Large intestine (tissue), 3 donors: ENCODE data around the gene SESN2. TPM values are rescaled to one million over a fixed set of nuclear protein-coding genes. Genes with fewer than 3 reads are reported as not detected.
A peak's percentile ranks its signal among the peaks of the same experiment; 100 is the strongest.

Experiments
- DNase-seq, 2 donors: peaks; one replicate each; pipeline versions ENCODE4 v3.0.0 to v3.0.0-alpha.2; 2013
- H3K27ac ChIP-seq: one replicate; pipeline ENCODE4 v1.5.1; 2013; ENCODE audit warnings: low read length
- H3K27me3 ChIP-seq: 2 replicates; pipeline ENCODE4 v1.6.1; 2013; ENCODE audit warnings: low read length; ENCODE audit not compliant: control insufficient read depth, insufficient read depth
- H3K36me3 ChIP-seq: 2 replicates; pipeline ENCODE4 v1.6.1; 2013; ENCODE audit warnings: low read length; ENCODE audit not compliant: control insufficient read depth, insufficient read depth
- H3K4me1 ChIP-seq: one replicate; pipeline ENCODE4 v1.6.1; 2013; ENCODE audit warnings: low read length; ENCODE audit not compliant: control insufficient read depth, insufficient read depth
- H3K4me3 ChIP-seq: one replicate; pipeline ENCODE4 v1.5.1; 2013; ENCODE audit warnings: low read length
- H3K9me3 ChIP-seq: one replicate; pipeline ENCODE4 v1.6.1; 2013; ENCODE audit warnings: mild to moderate bottlenecking, low read depth, low read length, moderate library complexity; ENCODE audit not compliant: control insufficient read depth
- WGBS: methylation state at CpG from one replicate; pipeline ENCODE4 v1.1.5; 2013; ENCODE audit warnings: low lambda C conversion rate; ENCODE audit not compliant: insufficient coverage; 5-methylcytosine and 5-hydroxymethylcytosine counted together
- polyA plus RNA-seq: library from polyadenylated mRNA; unstranded; fragments of 120-200 nt; gene quantifications from one replicate; pipeline ENCODE4 v1.2.1, GENCODE V29; 2013

The SESN2 gene
- polyA plus RNA-seq, 1 donor, result 30.4 TPM

DNA sequence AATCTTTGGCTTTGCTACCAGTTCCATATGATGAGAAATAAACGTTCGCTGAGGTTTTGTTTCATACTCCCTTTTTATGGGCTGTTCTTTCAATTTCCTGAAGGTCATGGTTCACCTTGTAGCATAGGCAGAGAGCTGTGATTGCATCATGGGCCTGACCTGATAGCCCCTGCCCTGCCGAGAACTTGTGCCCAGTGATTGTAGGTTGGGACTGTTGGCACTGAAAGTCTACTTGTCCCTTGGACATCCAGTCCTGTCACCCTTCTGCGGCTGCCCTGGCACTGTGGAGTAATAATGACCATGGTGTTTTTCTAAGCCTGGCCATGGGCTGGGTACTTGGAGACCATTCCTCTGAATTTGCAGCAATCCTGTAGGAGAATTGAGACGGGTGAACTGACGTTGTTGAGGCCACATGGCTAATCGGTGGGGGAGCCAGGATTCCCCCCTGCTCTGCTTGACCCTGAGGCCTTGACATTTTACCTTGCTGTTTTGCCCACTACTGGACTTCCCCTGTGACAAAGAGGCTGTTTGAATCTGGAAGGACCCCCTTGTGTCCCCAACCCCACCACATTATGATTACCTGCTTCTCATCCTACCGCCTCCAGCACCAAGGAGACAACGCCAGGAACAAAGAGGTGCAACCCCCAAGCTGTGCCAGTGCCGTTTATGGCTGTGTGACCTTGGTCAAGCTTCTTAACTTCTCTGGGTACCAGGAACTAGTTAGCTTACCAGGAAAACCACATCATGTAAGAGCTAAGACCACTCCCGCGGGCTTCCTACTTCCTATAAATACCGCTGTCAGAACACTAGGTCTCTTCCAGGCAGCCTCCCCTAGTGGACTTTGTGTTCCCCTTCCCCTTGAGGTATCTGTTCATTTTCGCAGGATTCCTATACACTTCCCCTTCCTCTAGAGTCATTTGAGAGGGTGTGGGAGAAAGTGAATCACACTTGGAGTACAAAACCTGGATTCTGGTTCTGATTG, 23.4 kb downstream of the SESN2 start:
- no peak overlapping the region for H3K4me3 ChIP-seq
- WGBS, result no CpG with 5 or more reads among the region's 14 CpGs
- DNase-seq, result peak in 1 of 2 donors; percentile 58
- no peaks in the 10 kb centered on the region for H3K9me3 ChIP-seq
- H3K27me3 ChIP-seq, result no peaks in the 10 kb centered on the region
- H3K4me1 ChIP-seq, result peaks cover 20% of the 10 kb centered on the region
- peak overlapping the region; percentile 65 for H3K27ac ChIP-seq
- H3K36me3 ChIP-seq, result peaks cover 47% of the 10 kb centered on the region

DNA sequence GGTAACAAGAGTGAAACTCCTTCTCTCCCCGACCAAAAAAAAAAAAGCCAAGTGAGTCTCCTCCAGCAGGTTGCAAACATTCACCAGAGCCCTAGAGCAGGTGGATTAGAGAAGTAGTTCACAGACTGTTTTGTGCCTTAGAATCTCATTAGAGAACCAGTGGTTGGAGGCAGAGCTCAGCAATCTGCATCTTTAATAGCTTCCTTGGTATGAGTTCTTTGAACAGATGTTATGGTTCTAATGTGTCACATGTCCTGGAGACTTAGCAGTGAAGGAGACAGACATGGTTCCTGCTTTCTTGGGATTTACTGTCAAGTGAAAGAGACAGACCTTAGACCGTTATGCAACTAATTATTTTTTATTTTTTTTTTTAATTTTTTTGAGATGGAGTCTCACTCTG, 26.8 kb downstream of the SESN2 start:
- WGBS, result 60% methylated on average over 1 of the region's 2 CpGs
- H3K27me3 ChIP-seq, result no peaks in the 10 kb centered on the region
- H3K4me1 ChIP-seq, result peaks cover 32% of the 10 kb centered on the region
- DNase-seq, result peak; percentile 33 to 41
- H3K36me3 ChIP-seq, result peaks cover 16% of the 10 kb centered on the region
- no peak overlapping the region for H3K4me3 ChIP-seq
- H3K9me3 ChIP-seq, result no peaks in the 10 kb centered on the region
- H3K27ac ChIP-seq, result no peak overlapping the region

DNA sequence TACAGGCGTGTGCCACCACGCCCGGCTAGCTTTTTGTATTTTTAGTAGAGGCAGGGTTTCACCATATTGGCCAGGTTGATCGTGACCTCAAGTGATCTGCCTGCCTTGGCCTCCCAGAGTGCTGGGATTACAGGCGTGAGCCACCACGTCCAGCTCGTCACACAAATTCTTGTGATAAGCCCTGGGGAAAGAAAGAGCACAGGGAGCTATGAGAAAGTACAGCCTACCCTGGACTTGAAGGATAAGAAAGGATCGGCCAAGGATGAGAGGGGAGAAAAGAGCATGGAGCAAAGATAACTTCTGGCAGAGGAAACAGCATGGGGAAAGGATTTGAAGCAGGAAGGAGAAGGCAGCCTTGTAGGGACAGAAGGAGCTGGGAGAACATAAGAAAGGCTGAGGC, 29.2 kb downstream of the SESN2 start:
- peaks cover 15% of the 10 kb centered on the region for H3K4me1 ChIP-seq
- H3K36me3 ChIP-seq, result no peaks in the 10 kb centered on the region
- no peaks in the 10 kb centered on the region for H3K27me3 ChIP-seq
- H3K4me3 ChIP-seq, result no peak overlapping the region
- H3K27ac ChIP-seq, result no peak overlapping the region
- DNase-seq, result peak in 1 of 2 donors; percentile 30
- 40% methylated on average over 1 of the region's 8 CpGs for WGBS
- H3K9me3 ChIP-seq, result no peaks in the 10 kb centered on the region

DNA sequence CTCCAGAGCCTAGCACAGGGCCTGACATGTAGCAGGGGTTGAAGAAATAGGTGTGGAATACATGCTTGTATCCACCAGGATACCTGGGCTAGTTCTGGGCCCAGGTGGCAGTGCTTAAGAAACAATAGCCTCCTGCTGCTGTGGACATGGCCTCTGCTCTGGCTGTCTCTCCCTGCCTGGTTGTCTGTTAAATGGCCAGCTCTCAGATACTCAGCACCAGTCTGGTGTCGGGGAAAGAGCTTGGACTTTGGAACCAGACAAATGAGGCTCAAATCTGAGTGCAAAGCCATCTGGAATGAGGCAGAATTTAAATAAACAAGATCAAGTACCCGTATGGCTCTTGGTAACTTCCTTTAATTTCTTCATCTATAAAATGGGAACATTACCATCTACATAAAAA, 31.5 kb downstream of the SESN2 start:
- Histone ChIP-seq H3K4me1 (peaks cover 17% of the 10 kb centered on the region), H3K27ac (peak overlapping the region; percentile 88), H3K36me3 (no peaks in the 10 kb centered on the region), H3K9me3 (no peaks in the 10 kb centered on the region), H3K4me3 (no peak overlapping the region), H3K27me3 (no peaks in the 10 kb centered on the region)
- DNase-seq, result peak; percentile 79 to 92
- no CpG with 5 or more reads among the region's 2 CpGs for WGBS

DNA sequence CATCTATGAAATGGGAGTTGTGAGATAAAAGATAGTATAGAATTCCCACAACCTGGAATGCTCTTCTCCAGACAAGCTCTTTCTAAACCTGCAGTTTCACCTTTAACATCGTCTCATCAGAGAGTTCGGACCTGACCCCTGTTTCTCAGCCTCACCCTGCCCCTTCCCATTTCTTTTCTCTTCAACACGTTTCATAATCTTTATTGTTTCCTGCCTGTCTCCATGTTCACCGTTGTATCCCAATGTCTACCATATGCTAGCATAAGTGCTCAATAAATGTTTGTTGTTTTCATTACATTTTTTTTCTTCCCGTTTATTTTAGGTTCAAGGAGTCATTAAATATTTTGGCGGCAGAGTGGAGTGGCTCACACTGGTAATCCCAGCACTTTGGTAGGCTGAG, 32.4 kb downstream of the SESN2 start:
- H3K4me1 ChIP-seq, result peaks cover 23% of the 10 kb centered on the region
- no peaks in the 10 kb centered on the region for H3K27me3 ChIP-seq
- H3K36me3 ChIP-seq, result no peaks in the 10 kb centered on the region
- WGBS, result 45% methylated on average over 5 of the region's 6 CpGs
- no peaks in the 10 kb centered on the region for H3K9me3 ChIP-seq
- H3K27ac ChIP-seq, result peak overlapping the region; percentile 88
- DNase-seq, result no peak
- no peak overlapping the region for H3K4me3 ChIP-seq

DNA sequence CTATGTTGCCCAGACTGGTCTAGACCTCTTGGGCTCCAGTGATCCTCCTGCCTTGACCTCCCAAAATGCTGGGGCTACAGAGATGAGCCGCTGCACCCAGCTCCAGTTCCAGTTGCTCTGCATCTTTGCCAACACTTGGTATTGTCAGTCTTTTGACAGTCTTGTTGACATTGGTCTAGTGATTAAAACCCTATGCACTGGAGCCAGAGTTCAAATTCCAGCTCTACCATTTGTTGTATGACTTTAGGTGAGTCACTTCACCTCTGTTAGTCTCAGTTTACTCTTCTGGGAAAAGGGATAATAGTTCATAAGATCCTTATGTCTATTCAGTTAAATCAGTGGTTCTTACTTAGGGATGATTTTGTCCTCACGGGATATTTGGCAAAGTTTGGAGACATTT, 36.6 kb downstream of the SESN2 start:
- Histone ChIP-seq H3K36me3 (no peaks in the 10 kb centered on the region), H3K27ac (peak overlapping the region; percentile 96), H3K4me3 (no peak overlapping the region), H3K9me3 (no peaks in the 10 kb centered on the region), H3K27me3 (no peaks in the 10 kb centered on the region), H3K4me1 (peaks cover 24% of the 10 kb centered on the region)
- no CpG with 5 or more reads among the region's 2 CpGs for WGBS
- DNase-seq, result peak in 1 of 2 donors; percentile 22

DNA sequence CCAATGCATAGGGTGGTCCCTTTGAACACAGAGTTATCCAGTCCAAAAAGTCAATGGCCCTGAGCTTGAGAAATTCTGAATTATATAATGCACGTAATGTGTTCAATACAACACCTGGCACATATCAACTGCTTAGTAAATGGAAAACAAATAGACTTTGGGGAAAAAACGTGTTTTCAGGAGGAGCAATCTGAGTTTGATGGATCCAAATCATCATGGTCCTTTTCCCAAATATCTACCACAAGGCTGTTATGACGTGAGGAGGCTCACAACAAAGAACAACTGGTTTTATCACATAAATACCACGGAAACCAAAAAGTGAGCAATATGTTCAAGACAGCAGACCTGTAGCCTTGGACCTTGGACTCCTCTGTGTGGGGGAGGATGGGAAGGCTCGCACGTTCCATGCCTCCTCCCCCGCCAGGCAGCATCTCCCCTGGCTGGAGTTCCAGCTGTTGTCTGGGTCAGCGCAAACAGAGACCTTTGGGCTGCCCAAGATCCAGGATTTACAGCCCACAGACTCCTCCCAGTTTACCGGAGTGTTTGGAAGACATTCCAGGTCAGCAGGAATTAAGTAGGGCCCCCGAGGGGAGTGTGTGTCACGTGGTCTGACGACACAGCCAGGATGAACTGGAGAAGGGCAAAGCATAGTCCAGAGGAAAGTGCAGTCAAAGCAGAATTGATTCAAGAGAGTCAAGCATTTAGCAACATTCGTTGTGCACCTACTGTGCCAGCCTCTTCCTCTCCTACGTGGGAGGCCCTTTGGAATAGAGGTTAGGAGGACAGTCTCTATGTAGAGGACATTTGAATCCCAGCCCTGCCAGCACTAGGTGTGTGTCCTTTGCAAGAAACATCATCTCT, 37.3 kb downstream of the SESN2 start:
- WGBS, result 20% methylated on average over 2 of the region's 14 CpGs
- Histone ChIP-seq H3K36me3 (no peaks in the 10 kb centered on the region), H3K9me3 (no peaks in the 10 kb centered on the region), H3K27ac (peak overlapping the region; percentile 96), H3K27me3 (no peaks in the 10 kb centered on the region), H3K4me3 (no peak overlapping the region), H3K4me1 (peaks cover 19% of the 10 kb centered on the region)
- DNase-seq, result peak; percentile 98 to 99

DNA sequence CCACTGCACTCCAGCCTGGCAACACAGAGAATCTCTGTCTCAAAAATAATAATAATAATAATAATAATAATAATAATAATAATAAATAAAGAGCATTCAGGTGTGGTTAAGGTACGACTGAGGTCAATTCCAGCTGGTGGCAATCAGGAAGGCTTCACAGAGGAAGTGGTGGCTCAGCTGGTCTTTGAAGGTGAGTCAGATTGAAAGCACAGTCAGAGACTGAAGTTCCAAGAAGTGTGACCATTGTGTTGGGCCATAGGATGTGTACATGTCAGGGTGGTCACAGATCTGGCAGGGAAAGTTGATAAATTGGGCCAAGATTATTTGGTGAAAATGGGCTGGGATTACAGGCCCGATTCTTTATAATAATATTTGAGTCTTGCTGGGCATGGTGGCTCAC, 38.5 kb downstream of the SESN2 start:
- Histone ChIP-seq H3K27me3 (no peaks in the 10 kb centered on the region), H3K9me3 (no peaks in the 10 kb centered on the region), H3K27ac (peak overlapping the region; percentile 96), H3K4me3 (no peak overlapping the region), H3K4me1 (peaks cover 19% of the 10 kb centered on the region), H3K36me3 (no peaks in the 10 kb centered on the region)
- WGBS, result no CpG with 5 or more reads among the region's 2 CpGs
- DNase-seq, result no peak

DNA sequence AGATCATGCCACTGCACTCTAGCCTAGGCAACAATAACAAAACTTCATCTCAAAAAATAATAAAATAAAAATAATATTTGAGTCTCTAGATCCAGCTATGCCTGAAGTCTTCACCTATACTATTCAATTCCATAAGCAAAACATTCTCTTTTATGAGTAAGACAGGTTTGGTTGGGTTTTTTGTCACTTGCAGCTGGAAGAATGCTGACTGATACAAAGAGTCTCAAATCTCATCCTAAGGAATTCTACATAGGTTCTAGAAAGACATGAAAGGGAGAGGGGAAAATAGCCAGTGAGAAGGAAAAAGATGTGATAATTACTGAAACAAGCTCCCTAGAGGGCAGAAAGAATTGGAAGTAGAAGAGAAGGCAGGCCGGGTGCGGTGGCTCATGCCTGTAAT, 39.1 kb downstream of the SESN2 start:
- H3K9me3 ChIP-seq, result no peaks in the 10 kb centered on the region
- no CpG with 5 or more reads among the region's 2 CpGs for WGBS
- H3K27me3 ChIP-seq, result no peaks in the 10 kb centered on the region
- H3K4me1 ChIP-seq, result peaks cover 19% of the 10 kb centered on the region
- H3K4me3 ChIP-seq, result no peak overlapping the region
- no peaks in the 10 kb centered on the region for H3K36me3 ChIP-seq
- H3K27ac ChIP-seq, result no peak overlapping the region
- DNase-seq, result no peak

DNA sequence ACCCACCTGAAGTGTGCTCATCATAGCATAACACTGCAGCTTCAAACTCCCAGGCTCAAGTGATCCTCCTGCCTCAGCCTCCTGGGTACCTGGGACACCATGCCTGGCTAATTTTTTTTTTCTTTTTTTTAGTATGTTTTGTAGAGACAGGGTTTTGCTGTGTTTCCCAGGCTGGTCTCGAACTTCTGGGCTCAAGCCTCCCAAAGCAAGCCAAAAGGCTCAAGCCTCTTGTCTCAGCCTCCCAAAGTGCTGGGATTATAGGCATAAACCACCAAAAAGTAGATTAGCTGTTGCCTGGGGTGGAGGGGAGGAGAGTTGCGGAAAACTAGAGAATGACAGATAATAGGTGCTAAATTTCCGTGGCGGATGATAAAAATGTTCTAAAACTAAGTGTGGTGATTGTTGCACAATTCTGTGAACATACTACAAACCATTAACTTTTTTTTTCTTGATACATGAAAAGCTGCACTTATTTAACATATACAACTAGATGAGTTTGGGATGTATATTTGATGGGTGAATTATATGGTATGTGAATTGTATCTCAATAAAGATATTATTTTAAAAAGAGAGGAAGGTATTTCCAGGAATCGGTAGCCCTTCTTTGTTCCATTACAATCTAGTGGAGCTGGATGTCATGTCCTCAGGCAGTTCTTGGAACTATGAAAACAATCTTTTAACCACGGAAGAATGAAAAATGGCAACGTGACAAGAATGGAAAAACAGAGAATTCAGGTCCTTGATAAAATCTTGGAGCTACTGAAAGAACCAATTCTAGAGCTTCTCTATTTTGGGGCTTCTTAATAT, 42.3 kb downstream of the SESN2 start:
- H3K27me3 ChIP-seq, result no peaks in the 10 kb centered on the region
- no peak for DNase-seq
- WGBS, result 80% methylated on average over 1 of the region's 7 CpGs

More for the DNA sequence above, 42.3 kb downstream of the SESN2 start:
- Histone ChIP-seq H3K9me3 (no peaks in the 10 kb centered on the region), H3K4me3 (no peak overlapping the region), H3K27ac (no peak overlapping the region), H3K36me3 (no peaks in the 10 kb centered on the region), H3K4me1 (peaks cover 12% of the 10 kb centered on the region)
